CD14-positive monocyte (primary cell): ENCODE results near the gene ADGRG6. TPM values are rescaled to one million over a fixed set of nuclear protein-coding genes. Genes with fewer than 3 reads are reported as not detected.

Experiments
- DNase-seq, 3 donors: peaks; one replicate each; pipeline ENCODE4 v3.0.0-alpha.2; 2011 to 2022
- H2AFZ ChIP-seq: 2 replicates; pipeline ENCODE4 v1.6.0; 2012; ENCODE audit warnings: mild to moderate bottlenecking, low read depth, low read length, inconsistent platforms; ENCODE audit not compliant: insufficient read depth, poor library complexity, severe bottlenecking
- H3K27ac ChIP-seq, 2 donors: 1 replicate in 1 of 2; 2 replicates in 1 of 2; pipeline ENCODE4 v1.5.1; 2012 to 2013; ENCODE audit warnings: low read length in 2 of 2, control low read depth in 1 of 2, inconsistent platforms in 1 of 2, low read depth in 1 of 2, mild to moderate bottlenecking in 1 of 2
- H3K27me3 ChIP-seq, 2 donors: one replicate each; pipeline versions ENCODE4 v1.6.0 to v1.6.1; 2011 to 2013; ENCODE audit warnings: low read length in 2 of 2; ENCODE audit not compliant: control insufficient read depth in 2 of 2, insufficient read depth in 2 of 2
- H3K36me3 ChIP-seq, 2 donors: replicated peaks in 1 of 2; 1 replicate in 1 of 2; 2 replicates in 1 of 2; pipeline versions ENCODE4 v1.5.1 to v1.6.1; 2012 to 2013; ENCODE audit warnings: low read length in 2 of 2, control low read depth in 1 of 2, inconsistent platforms in 1 of 2, mild to moderate bottlenecking in 1 of 2; ENCODE audit not compliant: insufficient read depth in 2 of 2, control insufficient read depth in 1 of 2
- H3K4me1 ChIP-seq, 2 donors: 1 replicate in 1 of 2; 2 replicates in 1 of 2; pipeline versions ENCODE4 v1.5.1 to v1.6.1; 2012 to 2013; ENCODE audit warnings: low read length in 2 of 2, control low read depth in 1 of 2, inconsistent platforms in 1 of 2, mild to moderate bottlenecking in 1 of 2, moderate library complexity in 1 of 2; ENCODE audit not compliant: insufficient read depth in 2 of 2, control insufficient read depth in 1 of 2
- H3K4me2 ChIP-seq: replicated peaks from 2 replicates; pipeline ENCODE3; 2012; ENCODE audit warnings: low read length, moderate library complexity, mild to moderate bottlenecking; ENCODE audit not compliant: poor library complexity, severe bottlenecking; ENCODE audit errors: extremely low read depth
- H3K4me3 ChIP-seq, 3 experiments: fragments of 200-600 bp in 1 of 3; sonication (generic) in 1 of 3; replicated peaks in 1 of 3; 1 replicate in 2 of 3; 2 replicates in 1 of 3; pipeline ENCODE4 v1.5.1; 2011 to 2013; ENCODE audit warnings: low read length in 3 of 3, mild to moderate bottlenecking in 3 of 3, control low read depth in 2 of 3, low read depth in 2 of 3, inconsistent platforms in 1 of 3, moderate library complexity in 1 of 3
- H3K79me2 ChIP-seq: 2 replicates; pipeline ENCODE4 v1.6.0; 2012; ENCODE audit warnings: mild to moderate bottlenecking, control low read depth, inconsistent platforms, low read length, moderate library complexity; ENCODE audit not compliant: insufficient read depth
- H3K9ac ChIP-seq: 2 replicates; pipeline ENCODE4 v1.6.0; 2017; ENCODE audit warnings: low read length, mild to moderate bottlenecking; ENCODE audit not compliant: insufficient read depth, poor library complexity, severe bottlenecking
- H3K9me3 ChIP-seq, 2 donors: replicated peaks in 1 of 2; 1 replicate in 1 of 2; 2 replicates in 1 of 2; pipeline versions ENCODE4 v1.5.1 to v1.6.1; 2012 to 2013; ENCODE audit warnings: low read length in 2 of 2, control low read depth in 1 of 2; ENCODE audit not compliant: control insufficient read depth in 1 of 2, insufficient read depth in 1 of 2
- H4K20me1 ChIP-seq: 2 replicates; pipeline ENCODE4 v1.6.0; 2012; ENCODE audit warnings: mild to moderate bottlenecking, low read length, control low read depth, moderate library complexity; ENCODE audit not compliant: insufficient read depth
- H3K27ac Mint-ChIP-seq, 7 donors: one replicate each; pipeline ENCODE4 v1.8.0; 2020; ENCODE audit warnings: mild to moderate bottlenecking in 7 of 7, mixed read lengths in 7 of 7, moderate library complexity in 6 of 7, inconsistent platforms in 2 of 7
- H3K27me3 Mint-ChIP-seq, 3 donors: one replicate each; pipeline ENCODE4 v1.8.0; 2021 to 2022; ENCODE audit warnings: low read depth in 3 of 3, mild to moderate bottlenecking in 3 of 3, mixed read lengths in 3 of 3, moderate library complexity in 3 of 3, inconsistent platforms in 1 of 3
- H3K36me3 Mint-ChIP-seq, 2 donors: one replicate each; pipeline ENCODE4 v1.8.0; 2020; ENCODE audit warnings: mixed read lengths in 2 of 2, inconsistent platforms in 1 of 2, mild to moderate bottlenecking in 1 of 2
- H3K4me1 Mint-ChIP-seq: one replicate; pipeline ENCODE4 v1.8.0; 2020; ENCODE audit warnings: mild to moderate bottlenecking, mixed read lengths
- H3K4me3 Mint-ChIP-seq, 2 donors: one replicate each; pipeline ENCODE4 v1.8.0; 2020; ENCODE audit warnings: mild to moderate bottlenecking in 2 of 2, mixed read lengths in 2 of 2, moderate library complexity in 1 of 2
- H3K9me3 Mint-ChIP-seq, 7 donors: one replicate each; pipeline ENCODE4 v1.8.0; 2020 to 2022; ENCODE audit warnings: mixed read lengths in 7 of 7, mild to moderate bottlenecking in 6 of 7, moderate library complexity in 6 of 7, inconsistent platforms in 2 of 7
- WGBS: methylation state at CpG from one replicate; pipeline ENCODE4 v1.1.5; 2013; ENCODE audit warnings: missing lambda C conversion rate; ENCODE audit not compliant: insufficient coverage; 5-methylcytosine and 5-hydroxymethylcytosine counted together
- intact Hi-C, 2 donors: fragments of 100-400 bp; cut with micrococcal nuclease; formaldehyde crosslinking; loops; one replicate each; pipeline versions ENCODE4 v1.15.0 to v1.15.1; 2023
- polyA plus RNA-seq, 3 donors: library from polyadenylated mRNA; depleted of rRNA in 1 of 3; unstranded in 2 of 3; stranded (reverse) in 1 of 3; fragments of 300-500 nt in 2 of 3; fragments of >200 nt in 1 of 3; fragmentation: Illumina TruSeq in 2 of 3; gene quantifications; 1 replicate in 2 of 3; 2 replicates in 1 of 3; pipeline ENCODE4 v1.2.3, GENCODE V29; 2012 to 2021
- TF ChIP-seq, protein P1 (sequence below): fragments of 200-600 bp; IDR thresholded peaks from one replicate; pipeline ENCODE4 v1.8.0; 2022; ENCODE audit warnings: antibody characterized with exemption, mild to moderate bottlenecking

ADGRG6 gene
- polyA plus RNA-seq, 3 donors = 0.18 to 0.31 TPM; not detected in 1

DNA sequence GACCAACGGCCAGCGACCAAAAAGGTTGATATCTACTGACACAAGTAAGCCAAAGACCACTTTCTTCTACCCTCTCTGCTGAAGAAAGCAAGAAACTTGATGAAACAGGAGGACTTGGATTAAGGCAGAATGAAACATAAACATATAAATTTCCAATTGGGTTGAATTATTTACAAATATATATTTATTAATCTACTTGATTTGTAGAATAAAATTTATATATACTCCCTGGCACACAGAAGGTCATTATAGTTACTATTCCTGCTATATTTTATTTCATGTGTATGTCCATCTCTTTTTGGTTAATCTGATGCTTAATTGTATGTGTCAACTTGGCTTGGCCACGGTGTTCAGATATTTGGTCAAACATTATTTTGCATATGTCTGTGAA lies 4.2 kb upstream of the ADGRG6 start:
- TF ChIP-seq, protein P1, sequence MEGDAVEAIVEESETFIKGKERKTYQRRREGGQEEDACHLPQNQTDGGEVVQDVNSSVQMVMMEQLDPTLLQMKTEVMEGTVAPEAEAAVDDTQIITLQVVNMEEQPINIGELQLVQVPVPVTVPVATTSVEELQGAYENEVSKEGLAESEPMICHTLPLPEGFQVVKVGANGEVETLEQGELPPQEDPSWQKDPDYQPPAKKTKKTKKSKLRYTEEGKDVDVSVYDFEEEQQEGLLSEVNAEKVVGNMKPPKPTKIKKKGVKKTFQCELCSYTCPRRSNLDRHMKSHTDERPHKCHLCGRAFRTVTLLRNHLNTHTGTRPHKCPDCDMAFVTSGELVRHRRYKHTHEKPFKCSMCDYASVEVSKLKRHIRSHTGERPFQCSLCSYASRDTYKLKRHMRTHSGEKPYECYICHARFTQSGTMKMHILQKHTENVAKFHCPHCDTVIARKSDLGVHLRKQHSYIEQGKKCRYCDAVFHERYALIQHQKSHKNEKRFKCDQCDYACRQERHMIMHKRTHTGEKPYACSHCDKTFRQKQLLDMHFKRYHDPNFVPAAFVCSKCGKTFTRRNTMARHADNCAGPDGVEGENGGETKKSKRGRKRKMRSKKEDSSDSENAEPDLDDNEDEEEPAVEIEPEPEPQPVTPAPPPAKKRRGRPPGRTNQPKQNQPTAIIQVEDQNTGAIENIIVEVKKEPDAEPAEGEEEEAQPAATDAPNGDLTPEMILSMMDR = no peak
- DNase-seq = no peak
- Mint-ChIP-seq H3K27me3 (peaks cover 19 to 27% (median 21%) of the 10 kb centered on the region in 3 donors), H3K4me3 (no peak overlapping the region), H3K4me1 (peaks cover 36% of the 10 kb centered on the region), H3K27ac (peak overlapping the region in 1 of 7 donors; percentile 52), H3K9me3 (peaks cover 0 to 10% (median 2%) of the 10 kb centered on the region in 7 donors), H3K36me3 (peaks cover 0 to 4% of the 10 kb centered on the region in 2 donors)
- intact Hi-C loops = no loop called here
- Histone ChIP-seq H3K4me3 (no peak overlapping the region), H3K27ac (no peak overlapping the region), H3K9ac (no peak overlapping the region), H3K79me2 (no peaks in the 10 kb centered on the region), H3K9me3 (no peaks in the 10 kb centered on the region), H3K4me2 (no peak overlapping the region), H2AFZ (no peak overlapping the region), H3K4me1 (peaks cover 23 to 40% of the 10 kb centered on the region in 2 donors), H3K36me3 (no peaks in the 10 kb centered on the region), H3K27me3 (peaks cover 12 to 20% of the 10 kb centered on the region in 2 donors), H4K20me1 (no peaks in the 10 kb centered on the region)
- WGBS = 100% methylated on average over 1 of the region's 3 CpGs

GRCh38 chr6:142297996-142298753 lies 3.6 kb upstream of the ADGRG6 start:
- DNase-seq = peak; percentile 29 to 52 (median 44)
- intact Hi-C loops = no loop called here
- peak overlapping the region in 2 of 7 donors; percentile 46 to 52 for H3K27ac Mint-ChIP-seq
- Histone ChIP-seq H3K4me3 (no peak overlapping the region), H3K9ac (no peak overlapping the region), H3K4me2 (no peak overlapping the region), H3K79me2 (no peaks in the 10 kb centered on the region), H3K27me3 (peaks cover 12 to 22% of the 10 kb centered on the region in 2 donors), H3K4me1 (peaks cover 23 to 40% of the 10 kb centered on the region in 2 donors), H3K36me3 (no peaks in the 10 kb centered on the region), H3K9me3 (no peaks in the 10 kb centered on the region), H2AFZ (no peak overlapping the region), H4K20me1 (no peaks in the 10 kb centered on the region), H3K27ac (no peak overlapping the region)
- TF ChIP-seq, protein P1 = no peak
- peaks cover 0 to 10% (median 2%) of the 10 kb centered on the region in 7 donors for H3K9me3 Mint-ChIP-seq
- WGBS = 0% methylated on average over 1 of the region's 3 CpGs
- peaks cover 25 to 33% (median 27%) of the 10 kb centered on the region in 3 donors for H3K27me3 Mint-ChIP-seq
- no peak overlapping the region for H3K4me3 Mint-ChIP-seq
- H3K4me1 Mint-ChIP-seq = peaks cover 36% of the 10 kb centered on the region
- peaks cover 0 to 4% of the 10 kb centered on the region in 2 donors for H3K36me3 Mint-ChIP-seq
